ENCODE measurements around the gene ATR. TPM values are rescaled to one million over a fixed set of nuclear protein-coding genes. Genes with fewer than 3 reads are reported as not detected.

The ATR gene
- total and polyA plus RNA-seq, 4 donors: 18.0 to 44.3 (median 21.8) TPM

DNA sequence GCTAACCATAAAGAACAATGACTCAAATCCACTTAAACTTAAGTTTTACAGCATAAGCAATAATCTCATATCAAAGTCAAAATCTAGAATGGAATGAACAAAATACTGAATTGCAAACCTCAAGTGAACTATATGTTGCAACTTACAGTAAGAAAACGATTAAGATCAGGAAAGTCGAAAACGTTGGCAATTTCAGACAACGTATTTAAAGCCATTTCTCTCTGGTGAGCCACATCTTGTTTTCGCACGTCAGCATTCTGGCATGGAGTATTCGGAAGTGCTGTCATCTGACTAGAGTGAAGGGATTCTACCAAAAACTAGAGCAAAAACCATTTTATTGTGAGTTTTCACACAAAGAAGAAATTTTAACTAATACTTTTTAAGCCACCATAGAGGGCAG is 28.5 kb downstream of the ATR start:
- Histone ChIP-seq H3K27ac (ENCODE audit: low read depth, low read length) (no peak overlapping the region), H3K4me1 (ENCODE audit: control insufficient read depth, insufficient read depth, low read length) (no peaks in the 10 kb centered on the region), H3K27me3 (ENCODE audit: control insufficient read depth, insufficient read depth, low read length) (no peaks in the 10 kb centered on the region), H3K4me3 (ENCODE audit: low read depth, low read length) (no peak overlapping the region), H3K36me3 (ENCODE audit: control insufficient read depth, insufficient read depth, low read length) (peaks cover 22% of the 10 kb centered on the region), H3K9me3 (ENCODE audit: control insufficient read depth, insufficient read depth, low read length) (no peaks in the 10 kb centered on the region)
- DNase-seq (ENCODE audit: low read depth in 4 of 6, low spot score in 6 of 6): no peak
- 96% methylated on average over 4 of the region's 7 CpGs for WGBS (ENCODE audit: insufficient coverage)

DNA sequence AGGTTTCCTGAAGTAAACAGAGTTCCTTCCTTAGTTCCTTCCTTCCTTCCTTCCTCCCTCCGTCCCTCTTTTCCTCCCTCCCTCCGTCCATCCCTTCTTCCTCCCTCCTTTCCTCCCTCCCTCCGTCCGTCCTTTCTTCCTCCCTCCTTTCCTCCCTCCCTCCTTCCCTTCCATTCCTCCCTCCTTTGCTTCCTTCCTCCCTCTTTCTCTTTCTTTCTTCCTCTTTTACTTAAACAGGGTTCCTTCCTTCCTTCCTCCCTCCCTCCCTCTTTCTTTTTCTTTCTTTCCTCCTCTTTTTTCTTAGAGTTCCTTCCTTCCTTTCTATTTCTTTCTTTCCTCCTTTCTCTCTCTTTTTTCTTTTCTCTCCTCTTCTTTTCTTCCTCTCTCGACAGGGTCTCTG is 35.2 kb downstream of the ATR start:
- H3K36me3 ChIP-seq (ENCODE audit: control insufficient read depth, insufficient read depth, low read length): peaks cover 3% of the 10 kb centered on the region
- H3K27ac ChIP-seq (ENCODE audit: low read depth, low read length): no peak overlapping the region
- no peaks in the 10 kb centered on the region for H3K27me3 ChIP-seq (ENCODE audit: control insufficient read depth, insufficient read depth, low read length)
- DNase-seq (ENCODE audit: low read depth in 4 of 6, low spot score in 6 of 6): no peak
- H3K9me3 ChIP-seq (ENCODE audit: control insufficient read depth, insufficient read depth, low read length): no peaks in the 10 kb centered on the region
- H3K4me3 ChIP-seq (ENCODE audit: low read depth, low read length): no peak overlapping the region
- no peaks in the 10 kb centered on the region for H3K4me1 ChIP-seq (ENCODE audit: control insufficient read depth, insufficient read depth, low read length)
- WGBS (ENCODE audit: insufficient coverage): 89% methylated on average over 5 of the region's 5 CpGs

DNA sequence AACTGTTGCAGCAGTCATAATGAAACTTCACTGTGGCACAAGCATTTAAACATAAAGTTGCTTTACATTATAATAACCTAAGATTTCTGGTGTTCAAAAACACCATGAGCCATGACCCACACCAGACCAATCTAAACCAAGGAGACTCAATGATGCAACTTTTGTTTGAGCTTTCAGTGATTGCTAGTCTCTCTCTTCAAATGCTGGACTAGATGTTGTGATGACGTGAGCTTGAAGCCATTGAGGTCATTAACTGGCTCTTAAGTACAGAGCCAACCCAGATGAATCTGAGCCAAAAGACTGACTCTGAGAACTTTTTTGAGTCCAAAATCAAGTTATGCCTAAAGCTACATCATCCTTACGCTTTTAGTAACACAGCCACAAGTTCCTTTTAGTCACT is 36.5 kb downstream of the ATR start:
- Histone ChIP-seq H3K9me3 (ENCODE audit: control insufficient read depth, insufficient read depth, low read length) (no peaks in the 10 kb centered on the region), H3K27ac (ENCODE audit: low read depth, low read length) (no peak overlapping the region), H3K27me3 (ENCODE audit: control insufficient read depth, insufficient read depth, low read length) (no peaks in the 10 kb centered on the region), H3K4me3 (ENCODE audit: low read depth, low read length) (no peak overlapping the region), H3K4me1 (ENCODE audit: control insufficient read depth, insufficient read depth, low read length) (no peaks in the 10 kb centered on the region), H3K36me3 (ENCODE audit: control insufficient read depth, insufficient read depth, low read length) (peaks cover 3% of the 10 kb centered on the region)
- DNase-seq (ENCODE audit: low read depth in 4 of 6, low spot score in 6 of 6): no peak
- WGBS (ENCODE audit: insufficient coverage): 93% methylated on average over 2 of the region's 2 CpGs

DNA sequence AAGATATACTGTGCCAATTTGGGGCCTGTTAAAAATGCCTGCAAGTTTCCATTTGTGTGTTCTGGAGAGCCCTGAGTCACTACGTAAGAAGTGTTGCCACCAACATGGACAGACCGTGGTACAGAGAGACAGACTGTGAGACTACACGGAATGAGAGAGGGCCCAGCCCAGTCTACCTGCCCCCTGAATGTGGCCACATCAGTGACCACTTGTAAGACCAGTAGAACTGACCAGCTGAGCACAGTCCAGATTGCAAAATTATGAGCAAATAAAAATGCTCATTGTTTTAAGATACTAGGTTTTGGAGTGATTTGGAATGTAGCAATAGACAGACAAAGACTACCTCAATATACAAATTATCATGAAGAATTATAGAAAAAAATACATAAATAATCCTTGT is 42.0 kb downstream of the ATR start:
- Histone ChIP-seq H3K36me3 (ENCODE audit: control insufficient read depth, insufficient read depth, low read length) (peaks cover 7% of the 10 kb centered on the region), H3K27ac (ENCODE audit: low read depth, low read length) (no peak overlapping the region), H3K27me3 (ENCODE audit: control insufficient read depth, insufficient read depth, low read length) (no peaks in the 10 kb centered on the region), H3K4me1 (ENCODE audit: control insufficient read depth, insufficient read depth, low read length) (no peaks in the 10 kb centered on the region), H3K9me3 (ENCODE audit: control insufficient read depth, insufficient read depth, low read length) (no peaks in the 10 kb centered on the region), H3K4me3 (ENCODE audit: low read depth, low read length) (no peak overlapping the region)
- 97% methylated on average over 3 of the region's 3 CpGs for WGBS (ENCODE audit: insufficient coverage)
- DNase-seq (ENCODE audit: low read depth in 4 of 6, low spot score in 6 of 6): no peak

DNA sequence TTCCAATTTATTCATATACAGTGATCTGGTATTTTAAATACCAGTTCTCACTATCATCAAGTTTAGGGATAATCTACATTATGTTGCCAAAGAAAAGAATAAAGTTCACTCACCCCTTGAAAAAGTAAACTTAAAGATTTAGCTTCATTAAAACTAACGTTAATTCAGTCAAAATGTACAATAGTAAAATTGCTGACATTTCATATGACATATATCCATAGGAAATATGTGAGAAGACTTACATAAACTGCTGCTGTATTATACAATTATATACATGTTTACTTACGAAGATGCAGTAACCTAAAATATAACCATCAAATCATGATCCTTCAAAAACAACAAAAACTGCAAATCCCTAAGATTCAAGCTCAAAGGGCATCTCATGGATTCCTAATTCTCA is 44.0 kb downstream of the ATR start:
- no peak overlapping the region for H3K27ac ChIP-seq (ENCODE audit: low read depth, low read length)
- peaks cover 7% of the 10 kb centered on the region for H3K36me3 ChIP-seq (ENCODE audit: control insufficient read depth, insufficient read depth, low read length)
- no peak overlapping the region for H3K4me3 ChIP-seq (ENCODE audit: low read depth, low read length)
- no peaks in the 10 kb centered on the region for H3K9me3 ChIP-seq (ENCODE audit: control insufficient read depth, insufficient read depth, low read length)
- H3K27me3 ChIP-seq (ENCODE audit: control insufficient read depth, insufficient read depth, low read length): no peaks in the 10 kb centered on the region
- H3K4me1 ChIP-seq (ENCODE audit: control insufficient read depth, insufficient read depth, low read length): no peaks in the 10 kb centered on the region
- no peak for DNase-seq (ENCODE audit: low read depth in 4 of 6, low spot score in 6 of 6)
- no CpG with 5 or more reads among the region's 2 CpGs for WGBS (ENCODE audit: insufficient coverage)

DNA sequence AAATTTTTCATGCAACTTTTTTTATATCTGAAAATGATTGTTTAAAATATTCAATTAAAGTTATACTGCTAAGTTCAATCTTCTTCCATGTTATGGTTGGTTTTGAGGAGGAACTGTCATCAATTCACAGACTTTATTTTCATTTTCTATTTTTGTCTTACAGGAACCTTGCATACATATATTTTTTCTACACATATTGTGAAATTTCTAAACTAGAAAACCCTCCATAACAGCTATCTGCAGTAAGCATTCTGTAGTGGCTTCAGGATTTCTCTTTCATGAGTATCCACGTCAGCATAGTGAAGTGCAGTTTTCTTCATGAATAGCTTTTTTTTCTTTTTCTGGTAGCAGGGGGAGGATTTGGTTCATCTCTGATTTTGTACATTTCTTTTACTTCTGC is 48.2 kb downstream of the ATR start:
- no peak for DNase-seq (ENCODE audit: low read depth in 4 of 6, low spot score in 6 of 6)
- WGBS (ENCODE audit: insufficient coverage): no CpG with 5 or more reads among the region's 1 CpG
- no peaks in the 10 kb centered on the region for H3K9me3 ChIP-seq (ENCODE audit: control insufficient read depth, insufficient read depth, low read length)
- H3K4me3 ChIP-seq (ENCODE audit: low read depth, low read length): no peak overlapping the region
- H3K27ac ChIP-seq (ENCODE audit: low read depth, low read length): no peak overlapping the region
- no peaks in the 10 kb centered on the region for H3K27me3 ChIP-seq (ENCODE audit: control insufficient read depth, insufficient read depth, low read length)
- peaks cover 7% of the 10 kb centered on the region for H3K36me3 ChIP-seq (ENCODE audit: control insufficient read depth, insufficient read depth, low read length)
- no peaks in the 10 kb centered on the region for H3K4me1 ChIP-seq (ENCODE audit: control insufficient read depth, insufficient read depth, low read length)

DNA sequence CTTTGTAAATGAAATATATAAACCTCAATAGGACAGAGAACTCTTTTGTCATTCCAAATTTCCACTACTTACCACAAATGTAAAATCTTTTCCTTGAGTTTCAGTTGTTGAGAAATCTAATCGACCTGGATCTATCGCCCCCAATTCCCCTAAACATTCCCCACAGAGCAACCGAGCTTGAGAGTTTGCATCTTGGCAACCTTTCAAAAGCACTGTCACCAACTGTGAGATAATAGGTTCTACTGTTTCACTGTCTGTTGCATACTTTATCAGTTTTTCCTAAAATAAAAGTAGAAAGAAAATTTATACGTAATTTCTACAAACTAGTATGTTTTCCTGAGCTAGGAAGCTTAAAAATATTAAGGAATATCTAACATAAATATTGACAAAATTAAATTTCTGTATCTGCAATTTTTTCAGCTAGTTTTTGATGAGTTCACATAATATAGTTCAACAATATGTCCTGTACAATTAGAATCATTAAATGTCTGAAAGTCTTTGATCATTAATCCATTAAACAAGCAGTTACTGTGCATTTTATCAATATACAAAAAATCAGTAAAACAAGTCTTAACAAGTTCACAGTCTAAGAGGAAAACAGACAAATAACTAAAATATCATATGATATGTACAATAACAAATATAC is 54.5 kb downstream of the ATR start:
- no peak overlapping the region for H3K27ac ChIP-seq (ENCODE audit: low read depth, low read length)
- DNase-seq (ENCODE audit: low read depth in 4 of 6, low spot score in 6 of 6): peak in 5 of 6 donors; percentile 0 to 45 (median 1)
- no peaks in the 10 kb centered on the region for H3K27me3 ChIP-seq (ENCODE audit: control insufficient read depth, insufficient read depth, low read length)
- no peaks in the 10 kb centered on the region for H3K36me3 ChIP-seq (ENCODE audit: control insufficient read depth, insufficient read depth, low read length)
- no peak overlapping the region for H3K4me3 ChIP-seq (ENCODE audit: low read depth, low read length)
- WGBS (ENCODE audit: insufficient coverage): no CpG with 5 or more reads among the region's 4 CpGs
- no peaks in the 10 kb centered on the region for H3K4me1 ChIP-seq (ENCODE audit: control insufficient read depth, insufficient read depth, low read length)
- H3K9me3 ChIP-seq (ENCODE audit: control insufficient read depth, insufficient read depth, low read length): peaks cover 4% of the 10 kb centered on the region

DNA sequence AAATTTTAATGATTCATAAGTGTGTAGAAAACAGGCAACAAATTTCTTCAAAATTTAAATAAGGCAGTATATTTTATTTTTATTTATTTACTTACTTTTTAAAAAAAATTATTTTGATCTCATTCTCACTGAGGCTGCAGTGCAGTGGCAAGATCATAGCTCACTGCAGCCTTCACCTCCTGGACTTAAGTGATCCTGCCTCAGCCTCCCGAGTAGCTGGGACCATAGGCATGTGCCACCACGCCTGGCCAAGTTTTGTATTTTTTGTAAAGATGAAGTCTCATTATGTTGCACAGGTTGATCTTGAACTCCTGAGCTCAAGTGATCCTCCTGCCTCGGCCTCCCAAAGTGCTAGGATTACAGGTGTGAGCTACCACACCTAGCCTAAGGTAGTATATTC is 69.5 kb downstream of the ATR start:
- H3K27me3 ChIP-seq (ENCODE audit: control insufficient read depth, insufficient read depth, low read length): no peaks in the 10 kb centered on the region
- 100% methylated on average over 1 of the region's 3 CpGs for WGBS (ENCODE audit: insufficient coverage)
- H3K27ac ChIP-seq (ENCODE audit: low read depth, low read length): no peak overlapping the region
- no peaks in the 10 kb centered on the region for H3K4me1 ChIP-seq (ENCODE audit: control insufficient read depth, insufficient read depth, low read length)
- H3K9me3 ChIP-seq (ENCODE audit: control insufficient read depth, insufficient read depth, low read length): no peaks in the 10 kb centered on the region
- no peak for DNase-seq (ENCODE audit: low read depth in 4 of 6, low spot score in 6 of 6)
- H3K36me3 ChIP-seq (ENCODE audit: control insufficient read depth, insufficient read depth, low read length): peaks cover 16% of the 10 kb centered on the region
- H3K4me3 ChIP-seq (ENCODE audit: low read depth, low read length): no peak overlapping the region

DNA sequence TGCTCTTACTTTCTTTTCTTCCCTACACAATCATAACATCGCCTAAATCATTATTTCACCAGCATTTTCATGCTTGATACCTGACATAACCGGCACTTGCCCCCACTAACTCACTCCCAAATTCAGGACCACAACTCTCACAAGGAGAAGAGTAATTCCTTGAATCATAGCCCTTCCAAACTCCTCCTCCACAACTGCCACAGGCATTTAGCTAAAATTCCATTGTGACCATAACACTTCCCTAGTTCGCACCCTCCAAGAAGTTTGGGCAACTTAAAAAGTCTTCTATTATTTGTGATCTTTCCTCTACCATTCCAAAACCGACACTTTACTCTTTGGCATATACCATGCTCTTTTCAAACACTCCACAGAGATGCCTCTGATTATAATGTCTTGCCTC is 71.3 kb downstream of the ATR start:
- DNase-seq (ENCODE audit: low read depth in 4 of 6, low spot score in 6 of 6): no peak
- H3K27ac ChIP-seq (ENCODE audit: low read depth, low read length): no peak overlapping the region
- H3K27me3 ChIP-seq (ENCODE audit: control insufficient read depth, insufficient read depth, low read length): no peaks in the 10 kb centered on the region
- H3K36me3 ChIP-seq (ENCODE audit: control insufficient read depth, insufficient read depth, low read length): peaks cover 13% of the 10 kb centered on the region
- no peaks in the 10 kb centered on the region for H3K9me3 ChIP-seq (ENCODE audit: control insufficient read depth, insufficient read depth, low read length)
- H3K4me1 ChIP-seq (ENCODE audit: control insufficient read depth, insufficient read depth, low read length): no peaks in the 10 kb centered on the region
- H3K4me3 ChIP-seq (ENCODE audit: low read depth, low read length): no peak overlapping the region
- 98% methylated on average over 4 of the region's 4 CpGs for WGBS (ENCODE audit: insufficient coverage)

DNA sequence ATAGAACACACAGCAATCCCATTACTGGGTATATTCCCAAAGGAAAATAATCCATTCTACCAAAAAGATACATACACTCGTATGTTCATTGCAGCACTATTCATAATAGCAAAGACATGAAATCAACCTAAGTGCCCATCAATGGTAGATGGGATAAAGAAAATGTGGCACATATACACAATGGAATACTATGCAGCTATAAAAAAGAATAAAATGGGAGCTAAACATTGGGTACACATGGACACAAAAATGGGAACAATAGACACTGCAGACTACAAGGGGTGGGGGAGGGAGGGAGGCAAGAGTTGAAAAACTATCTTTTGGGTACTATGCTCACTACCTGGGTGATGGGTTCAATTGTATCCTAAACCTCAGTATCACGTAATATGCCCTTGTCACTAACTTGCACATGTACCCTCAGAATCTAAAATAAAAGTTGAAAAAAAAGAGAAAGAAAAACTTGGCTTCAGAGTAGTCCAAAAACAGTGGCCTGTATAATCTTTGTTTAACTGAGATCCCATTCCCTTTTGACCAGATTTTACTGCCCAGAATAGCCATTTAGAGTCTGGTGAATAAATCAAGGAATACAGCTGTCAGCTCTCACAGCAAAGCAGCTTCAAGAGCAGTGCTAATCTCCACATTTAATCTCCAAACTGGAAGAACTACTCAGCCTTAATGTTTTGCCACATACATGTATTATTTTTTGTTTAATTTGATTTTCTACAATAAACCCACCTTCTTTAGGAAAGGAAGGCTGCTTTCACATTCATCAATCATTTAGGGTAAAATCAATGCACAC is 76.1 kb downstream of the ATR start:
- no peak for DNase-seq (ENCODE audit: low read depth in 4 of 6, low spot score in 6 of 6)
- Histone ChIP-seq H3K27me3 (ENCODE audit: control insufficient read depth, insufficient read depth, low read length) (no peaks in the 10 kb centered on the region), H3K4me3 (ENCODE audit: low read depth, low read length) (no peak overlapping the region), H3K9me3 (ENCODE audit: control insufficient read depth, insufficient read depth, low read length) (no peaks in the 10 kb centered on the region), H3K27ac (ENCODE audit: low read depth, low read length) (no peak overlapping the region), H3K4me1 (ENCODE audit: control insufficient read depth, insufficient read depth, low read length) (no peaks in the 10 kb centered on the region), H3K36me3 (ENCODE audit: control insufficient read depth, insufficient read depth, low read length) (peaks cover 7% of the 10 kb centered on the region)
- WGBS (ENCODE audit: insufficient coverage): no CpG with 5 or more reads among the region's 2 CpGs

Data from spinal cord (tissue), 10 donors.